PC-9 (cell line): ENCODE results near the gene GIMAP5. TPM values are rescaled to one million over a fixed set of nuclear protein-coding genes. Genes with fewer than 3 reads are reported as not detected.

Source experiments
- BruUV-seq: library from RNA; stranded (reverse); fragments of 400-500 nt; replicated peaks from 2 replicates; lab custom pipeline; 2021; lab: Mats Ljungman, UMichigan
- CTCF ChIA-PET: fragments of 300-600 bp; sonication (Branson Sonifier 250); formaldehyde crosslinking; loops from one replicate; lab custom pipeline; 2022; ENCODE audit warnings: antibody characterized with exemption; lab: Charles Lee
- POLR2A ChIA-PET: fragments of 300-600 bp; sonication (Branson Sonifier 250); formaldehyde crosslinking; loops from one replicate; lab custom pipeline; 2022; ENCODE audit warnings: antibody characterized with exemption; ENCODE audit not compliant: unreplicated experiment; lab: Charles Lee
- DNase-seq, 2 experiments: peaks; one replicate each; pipeline versions ENCODE4 v3.0.0 to v3.0.0-alpha.2; 2015 to 2022; ENCODE audit warnings: mixed read lengths in 1 of 2
- H2AFZ ChIP-seq: fragments of 200-600 bp; sonication (generic); 2 replicates; pipeline ENCODE4 v1.8.1; 2017; ENCODE audit warnings: antibody characterized with exemption
- H3F3A ChIP-seq: fragments of 200-600 bp; sonication (generic); 2 replicates; pipeline ENCODE4 v1.8.1; 2017; ENCODE audit warnings: antibody characterized with exemption, mild to moderate bottlenecking, low read depth; ENCODE audit not compliant: insufficient read depth
- H3K27ac ChIP-seq: fragments of 200-600 bp; sonication (generic); 2 replicates; pipeline ENCODE4 v1.6.1; 2016; ENCODE audit warnings: mixed run types
- H3K27me3 ChIP-seq: fragments of 200-600 bp; sonication (generic); 2 replicates; pipeline ENCODE4 v1.6.1; 2016; ENCODE audit warnings: low read depth, mixed run types; ENCODE audit not compliant: insufficient read depth
- H3K36me3 ChIP-seq: fragments of 200-600 bp; sonication (generic); 2 replicates; pipeline ENCODE4 v1.6.1; 2016; ENCODE audit warnings: low read depth, mixed run types
- H3K4me1 ChIP-seq: fragments of 200-600 bp; sonication (generic); replicated peaks from 2 replicates; pipeline ENCODE4 v1.6.1; 2016; ENCODE audit warnings: mixed run types; ENCODE audit not compliant: insufficient read depth
- H3K4me2 ChIP-seq: fragments of 200-600 bp; sonication (generic); 2 replicates; pipeline ENCODE4 v1.6.1; 2017; ENCODE audit warnings: mixed run types
- H3K4me3 ChIP-seq: fragments of 200-600 bp; sonication (generic); 2 replicates; pipeline ENCODE4 v1.6.1; 2016; ENCODE audit warnings: mixed run types
- H3K79me2 ChIP-seq: fragments of 200-600 bp; sonication (generic); 2 replicates; pipeline ENCODE4 v1.6.1; 2017; ENCODE audit warnings: low read depth, mixed run types
- H3K9me2 ChIP-seq: fragments of 200-600 bp; sonication (generic); 2 replicates; pipeline ENCODE4 v1.8.1; 2017; ENCODE audit warnings: mild to moderate bottlenecking; ENCODE audit not compliant: insufficient read depth
- H3K9me3 ChIP-seq: fragments of 200-600 bp; sonication (generic); 2 replicates; pipeline ENCODE4 v1.8.1; 2016; ENCODE audit warnings: low read depth; ENCODE audit not compliant: insufficient read depth
- H4K20me1 ChIP-seq: fragments of 200-600 bp; sonication (generic); 2 replicates; pipeline ENCODE4 v1.8.1; 2017; ENCODE audit not compliant: insufficient read depth
- CTCF ChIP-seq: fragments of 200-600 bp; sonication (generic); conservative IDR thresholded peaks from 2 replicates; pipeline ENCODE4 v1.6.1; 2017; ENCODE audit warnings: mixed run types, antibody characterized with exemption, mild to moderate bottlenecking, moderate library complexity
- EZH2 ChIP-seq: fragments of 200-600 bp; sonication (generic); IDR thresholded peaks from 2 replicates; pipeline ENCODE4 v1.8.0; 2017; ENCODE audit warnings: antibody characterized with exemption, low read depth
- intact Hi-C: fragments of 100-400 bp; cut with micrococcal nuclease; formaldehyde crosslinking; loops from one replicate; pipeline ENCODE4 v1.10.0; 2022; ENCODE audit not compliant: unreplicated experiment
- total RNA-seq: library from RNA; stranded (reverse); gene quantifications from 2 replicates; pipeline ENCODE4 v1.2.3, GENCODE V29; 2021

GIMAP5 gene
- total RNA-seq, 1 experiment from 2014 or later = not detected

GRCh38 chr7:150754951-150755350 lies 17.7 kb downstream of the GIMAP5 start:
- H3K79me2 ChIP-seq = no peaks in the 10 kb centered on the region
- no peaks in the 10 kb centered on the region for H3K36me3 ChIP-seq
- no peak overlapping the region for H3K27ac ChIP-seq
- no peaks in the 10 kb centered on the region for H3K9me3 ChIP-seq
- H3K4me3 ChIP-seq = no peak overlapping the region
- H3K9me2 ChIP-seq = no peaks in the 10 kb centered on the region
- intact Hi-C loops = loop anchor here (5.0 kb wide), 1 partner anchor 308 kb away; no protein-coding TSS in a partner anchor
- no peak overlapping the region for H3K4me2 ChIP-seq
- no peak overlapping the region for H2AFZ ChIP-seq
- ChIA-PET CTCF (no interaction called here), POLR2A (no interaction called here)
- H3F3A ChIP-seq = no peaks in the 10 kb centered on the region
- H4K20me1 ChIP-seq = no peaks in the 10 kb centered on the region
- BruUV-seq = no TSS peak
- DNase-seq = no peak
- H3K27me3 ChIP-seq = peaks cover 1% of the 10 kb centered on the region
- TF ChIP-seq CTCF = no peak
- TF ChIP-seq EZH2 = no peak
- H3K4me1 ChIP-seq = no peaks in the 10 kb centered on the region

- Histone ChIP-seq H3K27me3 (no peaks in the 10 kb centered on the region; the same call in 1 of the 2 replicates), H3K79me2 (no peaks in the 10 kb centered on the region), H3K4me1 (no peaks in the 10 kb centered on the region), H3K27ac (no peak overlapping the region), H3K4me3 (no peak overlapping the region), H3K4me2 (no peak overlapping the region), H2AFZ (no peak overlapping the region), H3K36me3 (no peaks in the 10 kb centered on the region), H3F3A (no peaks in the 10 kb centered on the region), H4K20me1 (no peaks in the 10 kb centered on the region), H3K9me2 (no peaks in the 10 kb centered on the region), H3K9me3 (no peaks in the 10 kb centered on the region)
- TF ChIP-seq CTCF (no peak), EZH2 (no peak)
- ChIA-PET POLR2A (no interaction called here), CTCF (interaction anchor here (0.7 kb wide), 1 partner anchor 342 kb away, joined by 4 read pairs; no protein-coding TSS in a partner anchor)
- intact Hi-C loops = loop anchor here (5.0 kb wide), 1 partner anchor 308 kb away; no protein-coding TSS in a partner anchor
- no TSS peak for BruUV-seq
- DNase-seq = no peak
Observed at GRCh38 chr7:150755473-150756099, 18.4 kb downstream of the GIMAP5 start.

- ChIA-PET CTCF (interaction anchor here (0.7 kb wide), 1 partner anchor 343 kb away, joined by 4 read pairs; no protein-coding TSS in a partner anchor), POLR2A (no interaction called here)
- TF ChIP-seq EZH2 = no peak
- no peak for TF ChIP-seq CTCF
- intact Hi-C loops = loop anchor here (5.0 kb wide), 1 partner anchor 309 kb away; no protein-coding TSS in a partner anchor
- BruUV-seq = no TSS peak
- no peaks in the 10 kb centered on the region for H3K36me3 ChIP-seq
- no peaks in the 10 kb centered on the region for H3K4me1 ChIP-seq
- no peak overlapping the region for H3K4me2 ChIP-seq
- no peaks in the 10 kb centered on the region for H4K20me1 ChIP-seq
- no peaks in the 10 kb centered on the region; the same call in 1 of the 2 replicates for H3K27me3 ChIP-seq
- no peak overlapping the region for H3K27ac ChIP-seq
- DNase-seq = no peak
- H3F3A ChIP-seq = no peaks in the 10 kb centered on the region
- no peaks in the 10 kb centered on the region for H3K9me3 ChIP-seq
- no peak overlapping the region for H2AFZ ChIP-seq
- no peak overlapping the region for H3K4me3 ChIP-seq
- H3K9me2 ChIP-seq = no peaks in the 10 kb centered on the region
- no peaks in the 10 kb centered on the region for H3K79me2 ChIP-seq
Observed at GRCh38 chr7:150756166-150756565, 18.9 kb downstream of the GIMAP5 start.
